Measurements from ENCODE around the gene ACTR2.
"Not testable (repeated sequence)": the region's sequence is repeated elsewhere in the genome, so short reads cannot be mapped to it uniquely, and the experiment has no call there.

Gene ACTR2

GRCh38 chr2:65228263-65228750 is 676 bp downstream of the ACTR2 start:
- DNase-seq (ENCODE audit: low read depth) = no peak

- no peak for DNase-seq (ENCODE audit: low read depth)
These were observed 3.5 kb downstream of the ACTR2 start for GRCh38 chr2:65231121-65231520.

GRCh38 chr2:65231892-65232477 is 4.4 kb downstream of the ACTR2 start:
- DNase-seq (ENCODE audit: low read depth) = no peak

- no peak for DNase-seq (ENCODE audit: low read depth)
These were observed 5.0 kb downstream of the ACTR2 start for GRCh38 chr2:65232636-65233035.

GRCh38 chr2:65240657-65241056 is 13.0 kb downstream of the ACTR2 start:
- no peak for DNase-seq (ENCODE audit: low read depth)

GRCh38 chr2:65244452-65244851 is 16.8 kb downstream of the ACTR2 start:
- DNase-seq (ENCODE audit: low read depth) = not testable (repeated sequence)

GRCh38 chr2:65252640-65253039 is 25.0 kb downstream of the ACTR2 start:
- DNase-seq (ENCODE audit: low read depth) = no peak

- DNase-seq (ENCODE audit: low read depth) = no peak
These were observed 27.7 kb downstream of the ACTR2 start for GRCh38 chr2:65255356-65255755.

GRCh38 chr2:65256054-65256453 is 28.4 kb downstream of the ACTR2 start:
- no peak for DNase-seq (ENCODE audit: low read depth)

GRCh38 chr2:65257866-65258265 is 30.2 kb downstream of the ACTR2 start:
- DNase-seq (ENCODE audit: low read depth) = not testable (repeated sequence)

GRCh38 chr2:65261676-65262075 is 34.0 kb downstream of the ACTR2 start:
- DNase-seq (ENCODE audit: low read depth) = no peak

- DNase-seq (ENCODE audit: low read depth) = no peak
These were observed 35.6 kb downstream of the ACTR2 start for GRCh38 chr2:65263262-65263661.

GRCh38 chr2:65263986-65264385 is 36.4 kb downstream of the ACTR2 start:
- DNase-seq (ENCODE audit: low read depth) = no peak

- DNase-seq (ENCODE audit: low read depth) = no peak
These were observed 37.4 kb downstream of the ACTR2 start for GRCh38 chr2:65264821-65265670.

GRCh38 chr2:65265671-65266045 is 38.0 kb downstream of the ACTR2 start:
- no peak for DNase-seq (ENCODE audit: low read depth)

- DNase-seq (ENCODE audit: low read depth) = no peak
These were observed 39.4 kb downstream of the ACTR2 start for GRCh38 chr2:65267008-65267407.

GRCh38 chr2:65268957-65269356 is 41.3 kb downstream of the ACTR2 start:
- DNase-seq (ENCODE audit: low read depth) = no peak

- no peak for DNase-seq (ENCODE audit: low read depth)
These were observed 45.7 kb downstream of the ACTR2 start for GRCh38 chr2:65273344-65273743.

GRCh38 chr2:65275141-65275915 is 47.7 kb downstream of the ACTR2 start:
- no peak for DNase-seq (ENCODE audit: low read depth)

GRCh38 chr2:65276609-65277008 is 49.0 kb downstream of the ACTR2 start:
- DNase-seq (ENCODE audit: low read depth) = no peak

GRCh38 chr2:65277118-65277517 is 49.5 kb downstream of the ACTR2 start:
- DNase-seq (ENCODE audit: low read depth) = no peak

GRCh38 chr2:65277791-65278483 is 50.3 kb downstream of the ACTR2 start:
- no peak for DNase-seq (ENCODE audit: low read depth)

All from activated T-helper 9 cell treated with anti-CD3 and anti-CD28 coated beads, Interleukin-2, amount 50 U/mL, for 16 hours (primary cell).